GM12878 (cell line): ENCODE data around the gene MTAP. TPM values are rescaled to one million over a fixed set of nuclear protein-coding genes. Genes with fewer than 3 reads are reported as not detected.

Experiments
- ATAC-seq: fragments of 200-7000 bp; cut with Tn5 transposase; 3 replicates; pipeline ENCODE4 v1.9.1; 2020; ENCODE audit warnings: mild to moderate bottlenecking, moderate library complexity
- BruUV-seq: library from RNA; stranded (reverse); fragments of 400-500 nt; replicated peaks from 2 replicates; lab custom pipeline; 2021; lab: Mats Ljungman, UMichigan
- CTCF ChIA-PET: fragments of 300-600 bp; sonication (Branson Sonifier 250); formaldehyde crosslinking; extraction: SDS; loops from one replicate; lab custom pipeline; 2021; ENCODE audit warnings: inconsistent platforms; lab: Yijun Ruan, JAX
- POLR2A ChIA-PET: fragments of 350-600 bp; formaldehyde crosslinking; extraction: SDS; loops from one replicate; lab custom pipeline; 2021; ENCODE audit warnings: inconsistent platforms; lab: Charles Lee
- RAD21 ChIA-PET: fragments of 300-600 bp; sonication (Branson Sonifier 250); formaldehyde crosslinking; loops from one replicate; lab custom pipeline; 2023; ENCODE audit warnings: antibody characterized with exemption; ENCODE audit not compliant: unreplicated experiment; lab: Charles Lee
- SMC1A ChIA-PET: fragments of 300-600 bp; sonication (Branson Sonifier 250); formaldehyde crosslinking; loops from one replicate; lab custom pipeline; 2023; ENCODE audit not compliant: unreplicated experiment, uncharacterized antibody; lab: Charles Lee
- DNase-seq: peaks from one replicate; pipeline ENCODE4 v3.0.0-alpha.2; 2011; ENCODE audit warnings: low read depth, low spot score
- FAIRE-seq: peaks from 3 replicates; lab custom pipeline; 2011; peaks lifted over from hg19 to GRCh38; lab: Jason Lieb, UNC
- H2AFZ ChIP-seq: 2 replicates; pipeline ENCODE4 v1.6.0; 2011; ENCODE audit warnings: low read depth, low read length, control low read depth; ENCODE audit not compliant: control insufficient read depth
- H3K27ac ChIP-seq: 2 replicates; pipeline ENCODE4 v1.5.1; 2011; ENCODE audit warnings: control low read depth; ENCODE audit not compliant: control insufficient read depth, insufficient read depth
- H3K27me3 ChIP-seq, 2 experiments: replicated peaks in 1 of 2; 2 replicates each; pipeline versions ENCODE4 v1.6.0 to v1.6.1; 2011; ENCODE audit warnings: low read length in 1 of 2; ENCODE audit not compliant: control insufficient read depth in 2 of 2, insufficient read depth in 2 of 2
- H3K36me3 ChIP-seq, 2 experiments: 2 replicates each; pipeline ENCODE4 v1.5.1; 2011; ENCODE audit warnings: low read length in 1 of 2; ENCODE audit not compliant: control insufficient read depth in 2 of 2, insufficient read depth in 2 of 2
- H3K4me1 ChIP-seq: 2 replicates; pipeline ENCODE4 v1.6.1; 2011; ENCODE audit warnings: mild to moderate bottlenecking, low read length, moderate library complexity, mixed read lengths; ENCODE audit not compliant: control insufficient read depth, insufficient read depth
- H3K4me2 ChIP-seq: 2 replicates; pipeline ENCODE4 v1.6.0; 2011; ENCODE audit warnings: control low read depth; ENCODE audit not compliant: control insufficient read depth, insufficient read depth
- H3K4me3 ChIP-seq: fragments of 200-600 bp; sonication (generic); 2 replicates; pipeline ENCODE4 v1.5.1; 2016
- H3K79me2 ChIP-seq: 2 replicates; pipeline ENCODE4 v1.6.0; 2011; ENCODE audit warnings: low read length; ENCODE audit not compliant: control insufficient read depth, insufficient read depth
- H3K9ac ChIP-seq: 2 replicates; pipeline ENCODE4 v1.8.0; 2011; ENCODE audit warnings: low read length, control low read depth, mixed read lengths; ENCODE audit not compliant: control insufficient read depth, insufficient read depth
- H3K9me3 ChIP-seq: replicated peaks from 3 replicates; pipeline ENCODE4 v1.5.1; 2011; ENCODE audit warnings: mild to moderate bottlenecking, low read length; ENCODE audit not compliant: control insufficient read depth, insufficient read depth
- H4K20me1 ChIP-seq: 2 replicates; pipeline ENCODE4 v1.6.0; 2011; ENCODE audit not compliant: control insufficient read depth, insufficient read depth
- ATF7 ChIP-seq: fragments of 450-650 bp; IDR thresholded peaks from 2 replicates; pipeline ENCODE4 v1.6.1; 2016; ENCODE audit warnings: low read depth, mild to moderate bottlenecking
- BACH1 ChIP-seq: fragments of 450-650 bp; IDR thresholded peaks from 2 replicates; pipeline ENCODE4 v1.6.1; 2017; ENCODE audit warnings: mild to moderate bottlenecking, borderline replicate concordance
- JUNB ChIP-seq: IDR thresholded peaks from 2 replicates; pipeline ENCODE4 v1.6.1; 2016; ENCODE audit warnings: antibody characterized with exemption, mild to moderate bottlenecking
- KAT2A ChIP-seq: conservative IDR thresholded peaks from 2 replicates; pipeline ENCODE4 v1.6.1; 2011; ENCODE audit warnings: low read depth, low read length; ENCODE audit not compliant: control insufficient read depth
- NR2C1 ChIP-seq: fragments of 450-650 bp; IDR thresholded peaks from 2 replicates; pipeline ENCODE4 v1.6.1; 2017; ENCODE audit warnings: antibody characterized with exemption, mild to moderate bottlenecking, moderate library complexity
- NRF1 ChIP-seq: conservative IDR thresholded peaks from 2 replicates; pipeline ENCODE4 v1.6.1; 2011; ENCODE audit warnings: mild to moderate bottlenecking, low read depth, low read length, improper control_type of control experiment
- RBBP5 ChIP-seq: fragments of 200-600 bp; sonication (generic); conservative IDR thresholded peaks from 2 replicates; pipeline ENCODE4 v1.6.1; 2016
- SIN3A ChIP-seq: IDR thresholded peaks from 2 replicates; pipeline ENCODE4 v1.6.1; 2012; ENCODE audit warnings: low read depth, low read length, improper control_type of control experiment
- SMC3 ChIP-seq: IDR thresholded peaks from 2 replicates; pipeline ENCODE4 v1.6.1; 2011; ENCODE audit warnings: low read length, improper control_type of control experiment, borderline replicate concordance
- STAT3 ChIP-seq: IDR thresholded peaks from 2 replicates; pipeline ENCODE4 v1.6.1; 2011; ENCODE audit warnings: low read depth, low read length, improper control_type of control experiment
- ZNF384 ChIP-seq: IDR thresholded peaks from 2 replicates; pipeline ENCODE4 v1.6.1; 2012; ENCODE audit warnings: low read depth, mild to moderate bottlenecking, low read length, improper control_type of control experiment, borderline replicate concordance
- WGBS: methylation state at CpG from one replicate; pipeline ENCODE4 v1.1.6; 2016; ENCODE audit warnings: low lambda C conversion rate; ENCODE audit not compliant: insufficient replicate concordance, insufficient coverage; ENCODE audit errors: missing lambda C conversion rate; 5-methylcytosine and 5-hydroxymethylcytosine counted together
- in situ Hi-C: fragments of 300-500 bp; cut with MboI; formaldehyde crosslinking; loops from 9 replicates; pipeline ENCODE4 v1.14.3; 2018; ENCODE audit warnings: mixed read lengths
- intact Hi-C: fragments of 100-400 bp; cut with micrococcal nuclease; formaldehyde crosslinking; loops from one replicate; pipeline ENCODE4 v1.14.2; 2022; ENCODE audit not compliant: unreplicated experiment
- polyA plus RNA-seq, 11 experiments: library from polyadenylated mRNA; depleted of rRNA in 4 of 11; unstranded in 6 of 11; stranded (reverse) in 5 of 11; fragments of >200 nt; fragmentation: Nextera tagmentation in 4 of 11; fragmentation: Illumina TruSeq in 1 of 11; extraction: Ambion mirVana in 4 of 11; extraction: Trizol in 1 of 11; gene quantifications; 1 replicate in 1 of 11; 2 replicates in 10 of 11; pipeline versions ENCODE4 v1.2.1 to v1.2.3, GENCODE V29; 2011 to 2016; ENCODE audit warnings: inconsistent platforms in 2 of 11, missing spikeins in 2 of 11, low read depth in 1 of 11
- total RNA-seq, 4 experiments: library from RNA; depleted of rRNA in 3 of 4; stranded (reverse); fragments of >200 nt in 3 of 4; fragmentation: Illumina TruSeq in 1 of 4; extraction: Trizol in 1 of 4; gene quantifications; 2 replicates each; pipeline versions ENCODE4 v1.2.1 to v1.2.3, GENCODE V29; 2013 to 2021
- TF ChIP-seq, protein P1 (sequence below): IDR thresholded peaks from 2 replicates; pipeline ENCODE4 v1.6.1; 2011; ENCODE audit warnings: low read depth, mild to moderate bottlenecking, low read length, moderate library complexity, borderline replicate concordance; ENCODE audit errors: extremely low read depth

MTAP gene
- total and polyA plus RNA-seq, 10 of the 15 experiments (the other 5 are each of a cell fraction or from before 2014, with no cell fraction given): 16.4 to 29.9 (median 22.6) TPM

- Histone ChIP-seq H3K4me1 (peaks cover 8% of the 10 kb centered on the region), H3K79me2 (no peaks in the 10 kb centered on the region), H3K36me3 (no peaks in the 10 kb centered on the region), H3K27me3 (peaks cover 0 to 11% of the 10 kb centered on the region in 2 experiments; a peak in 2 of 4 replicates), H3K27ac (no peak overlapping the region), H3K4me2 (no peak overlapping the region), H3K9me3 (peaks cover 8% of the 10 kb centered on the region; the same call in 2 of the 3 replicates), H3K4me3 (no peak overlapping the region), H2AFZ (no peak overlapping the region), H3K9ac (no peak overlapping the region), H4K20me1 (no peaks in the 10 kb centered on the region)
- ChIA-PET CTCF (no interaction called here), RAD21 (no interaction called here), POLR2A (no interaction called here), SMC1A (interaction anchor here (1.5 kb wide), 1 partner anchor 20 kb away, joined by 3 read pairs; no protein-coding TSS in a partner anchor)
- no peak for ATAC-seq
- BruUV-seq: no TSS peak
- intact Hi-C loops: no loop called here
- FAIRE-seq: no peak
- TF ChIP-seq KAT2A: no peak
- TF ChIP-seq NR2C1: no peak
- TF ChIP-seq RBBP5: no peak
- no peak for TF ChIP-seq BACH1
- no peak for TF ChIP-seq SIN3A
- TF ChIP-seq ZNF384: no peak
- TF ChIP-seq, protein P1, sequence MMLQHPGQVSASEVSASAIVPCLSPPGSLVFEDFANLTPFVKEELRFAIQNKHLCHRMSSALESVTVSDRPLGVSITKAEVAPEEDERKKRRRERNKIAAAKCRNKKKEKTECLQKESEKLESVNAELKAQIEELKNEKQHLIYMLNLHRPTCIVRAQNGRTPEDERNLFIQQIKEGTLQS: no peak
- no peak for TF ChIP-seq ATF7
- TF ChIP-seq SMC3: no peak
- no peak for TF ChIP-seq NRF1
- no peak for TF ChIP-seq STAT3
- no peak for TF ChIP-seq JUNB
- in situ Hi-C loops: loop anchor here (5.0 kb wide), 1 partner anchor 50 kb away; no protein-coding TSS in a partner anchor
- no peak for DNase-seq
- 87% methylated on average over 19 of the region's 19 CpGs for WGBS
Observed at GRCh38 chr9:21967169-21967568, 164.7 kb downstream of the MTAP start.
